GM10248 (cell line): ENCODE data around the gene SOS1.
"Not testable (repeated sequence)": the region's sequence is repeated elsewhere in the genome, so short reads cannot be mapped to it uniquely, and the experiment has no call there.

Experiments
- CTCF ChIA-PET: fragments of 300-600 bp; sonication (Branson Sonifier 250); formaldehyde crosslinking; extraction: SDS; loops from one replicate; lab custom pipeline; 2021; ENCODE audit warnings: antibody characterized with exemption; lab: Yijun Ruan, JAX
- POLR2A ChIA-PET: fragments of 350-650 bp; sonication (Branson Sonifier 250); formaldehyde crosslinking; extraction: SDS; loops from one replicate; lab custom pipeline; 2020; ENCODE audit warnings: antibody characterized with exemption; lab: Yijun Ruan, JAX
- DNase-seq: peaks from one replicate; pipeline ENCODE4 v3.0.0; 2012; ENCODE audit errors: extremely low spot score
- CTCF ChIP-seq: IDR thresholded peaks from 2 replicates; pipeline ENCODE4 v1.5.1; 2012; ENCODE audit warnings: mild to moderate bottlenecking, low read depth; ENCODE audit errors: extremely low read depth, missing control alignments, control extremely low read depth

The SOS1 gene

GRCh38 chr2:39059366-39059952, 61.4 kb downstream of the SOS1 start:
- TF ChIP-seq CTCF = peak; percentile 62
- ChIA-PET POLR2A (no interaction called here), CTCF (interaction anchor here (0.7 to 15.5 kb wide), 23 partner anchors 10 to 674 kb away, joined by 3 to 289 read pairs (median 4); partner anchors contain the start of gene SOS1)
- DNase-seq = peak; percentile 39

- CTCF ChIA-PET = interaction anchor here (0.8 to 15.5 kb wide), 12 partner anchors 11 to 672 kb away, joined by 3 to 289 read pairs (median 4); no protein-coding TSS in a partner anchor
Measured at GRCh38 chr2:39058101-39058500, 62.8 kb downstream of the SOS1 start.

GRCh38 chr2:39052665-39053064, 68.2 kb downstream of the SOS1 start:
- POLR2A ChIA-PET, CTCF ChIA-PET, DNase-seq: not testable (repeated sequence)

More at GRCh38 chr2:39058101-39058500, 62.8 kb downstream of the SOS1 start:
- POLR2A ChIA-PET = no interaction called here
- DNase-seq = no peak
- TF ChIP-seq CTCF = no peak

- no peak for TF ChIP-seq CTCF
- ChIA-PET POLR2A (no interaction called here), CTCF (interaction anchor here (0.7 to 1.6 kb wide), 4 partner anchors 15 to 180 kb away, joined by 3 to 10 read pairs (median 4); no protein-coding TSS in a partner anchor)
- DNase-seq = no peak
Measured at GRCh38 chr2:39050109-39050508, 70.7 kb downstream of the SOS1 start.

GRCh38 chr2:39039072-39039471, 81.8 kb downstream of the SOS1 start:
- no peak for DNase-seq
- CTCF ChIA-PET = interaction anchor here (1.1 kb wide), 1 partner anchor 694 kb away, joined by 3 read pairs; no protein-coding TSS in a partner anchor
- POLR2A ChIA-PET = no interaction called here
- TF ChIP-seq CTCF = no peak

- ChIA-PET POLR2A (no interaction called here), CTCF (interaction anchor here (1.4 to 2.6 kb wide), 3 partner anchors 9 to 16 kb away, joined by 3 to 6 read pairs (median 3); no protein-coding TSS in a partner anchor)
- no peak for DNase-seq
- no peak for TF ChIP-seq CTCF
Measured at GRCh38 chr2:39033980-39034379, 86.9 kb downstream of the SOS1 start.

GRCh38 chr2:39027421-39027820, 93.4 kb downstream of the SOS1 start:
- no peak for DNase-seq
- ChIA-PET POLR2A (no interaction called here), CTCF (interaction anchor here (1.6 kb wide), 1 partner anchor 13 kb away, joined by 3 read pairs; no protein-coding TSS in a partner anchor)

More at GRCh38 chr2:39027421-39027820, 93.4 kb downstream of the SOS1 start:
- TF ChIP-seq CTCF = no peak
